ENCODE data around the gene RPLP2.

- no peak for TF ChIP-seq EP300 (IDR thresholded peaks at IDR 0.05; ENCODE audit: borderline replicate concordance)
- TF ChIP-seq EGR1 (IDR thresholded peaks at IDR 0.05): no peak
- TF ChIP-seq TAF1 (IDR thresholded peaks at IDR 0.05; ENCODE audit: low read depth): no peak
- TF ChIP-seq REST (IDR thresholded peaks at IDR 0.05; ENCODE audit: low read depth): no peak
- no peak for TF ChIP-seq CREB1 (IDR thresholded peaks at IDR 0.05; ENCODE audit: low read depth)
- TF ChIP-seq FOXM1 (IDR thresholded peaks at IDR 0.05; ENCODE audit: borderline replicate concordance, low read depth): no peak
These were observed 26.5 kb downstream of the RPLP2 start for GRCh38 chr11:836274-836673.

All from Ishikawa (cell line).